WTC11 (cell line): ENCODE results near the gene ARPC1A. TPM values are rescaled to one million over a fixed set of nuclear protein-coding genes. Genes with fewer than 3 reads are reported as not detected.

Experiments used
- ATAC-seq: fragments of 200-7000 bp; cut with Tn5 transposase; 2 replicates; pipeline ENCODE4 v1.10.0; 2021; ENCODE audit warnings: mild to moderate bottlenecking, moderate library complexity
- CTCF ChIA-PET: fragments of 300-600 bp; sonication (Branson Sonifier 250); formaldehyde crosslinking; loops from one replicate; lab custom pipeline; 2021; ENCODE audit warnings: antibody characterized with exemption; lab: Charles Lee
- POLR2A ChIA-PET: fragments of 350-600 bp; sonication (Branson Sonifier 250); formaldehyde crosslinking; loops from one replicate; lab custom pipeline; 2021; ENCODE audit warnings: antibody characterized with exemption; lab: Charles Lee
- DNase-seq: peaks from one replicate; pipeline ENCODE4 v3.0.0; 2021; ENCODE audit warnings: low spot score
- H3K27ac Mint-ChIP-seq: 2 replicates; pipeline ENCODE4 v1.8.0; 2021; ENCODE audit warnings: mixed read lengths
- H3K27me3 Mint-ChIP-seq: 2 replicates; pipeline ENCODE4 v1.8.0; 2021; ENCODE audit warnings: low read depth, mild to moderate bottlenecking, moderate library complexity, mixed read lengths
- H3K36me3 Mint-ChIP-seq: 2 replicates; pipeline ENCODE4 v1.8.0; 2021; ENCODE audit warnings: mixed read lengths
- H3K4me1 Mint-ChIP-seq: 2 replicates; pipeline ENCODE4 v1.8.0; 2022; ENCODE audit warnings: mixed read lengths
- H3K4me3 Mint-ChIP-seq: 2 replicates; pipeline ENCODE4 v1.8.0; 2021; ENCODE audit warnings: mild to moderate bottlenecking, moderate library complexity, mixed read lengths
- H3K9me3 Mint-ChIP-seq: 2 replicates; pipeline ENCODE4 v1.8.0; 2021; ENCODE audit warnings: mixed read lengths
- ATF2 ChIP-seq: sonication (generic); formaldehyde crosslinking; IDR thresholded peaks from 2 replicates; pipeline ENCODE4 v1.8.1; 2022; ENCODE audit warnings: low read depth, missing genetic modification reagents, borderline replicate concordance
- CREB1 ChIP-seq: sonication (generic); formaldehyde crosslinking; IDR thresholded peaks from 2 replicates; pipeline ENCODE4 v1.8.0; 2023; ENCODE audit warnings: mild to moderate bottlenecking, missing genetic modification reagents
- CREM ChIP-seq: sonication (generic); formaldehyde crosslinking; IDR thresholded peaks from 2 replicates; pipeline ENCODE4 v1.8.1; 2022; ENCODE audit warnings: mild to moderate bottlenecking, missing genetic modification reagents, moderate library complexity
- EMX1 ChIP-seq: fragments of 250-450 bp; sonication (Bioruptor Pico); IDR thresholded peaks from 2 replicates; pipeline ENCODE4 v1.8.0; 2021; ENCODE audit warnings: mild to moderate bottlenecking
- ESRRA ChIP-seq: sonication (generic); formaldehyde crosslinking; IDR thresholded peaks from 2 replicates; pipeline ENCODE4 v1.8.1; 2022; ENCODE audit warnings: mild to moderate bottlenecking, missing genetic modification reagents, borderline replicate concordance
- ETV6 ChIP-seq: sonication (generic); formaldehyde crosslinking; IDR thresholded peaks from 2 replicates; pipeline ENCODE4 v1.8.1; 2022; ENCODE audit warnings: mild to moderate bottlenecking, missing genetic modification reagents
- FOXP1 ChIP-seq: sonication (generic); formaldehyde crosslinking; IDR thresholded peaks from 2 replicates; pipeline ENCODE4 v1.8.0; 2022; ENCODE audit warnings: missing genetic modification reagents, mild to moderate bottlenecking, moderate library complexity, borderline replicate concordance
- GTF2I ChIP-seq: fragments of 250-450 bp; sonication (Bioruptor Pico); conservative IDR thresholded peaks from 2 replicates; pipeline ENCODE4 v1.4.0; 2021; ENCODE audit warnings: mild to moderate bottlenecking
- JUN ChIP-seq: sonication (generic); formaldehyde crosslinking; IDR thresholded peaks from 2 replicates; pipeline ENCODE4 v1.8.0; 2023; ENCODE audit warnings: mild to moderate bottlenecking, missing genetic modification reagents
- MAX ChIP-seq: sonication (generic); formaldehyde crosslinking; IDR thresholded peaks from 2 replicates; pipeline ENCODE4 v1.8.0; 2022; ENCODE audit warnings: mild to moderate bottlenecking, missing genetic modification reagents
- NFE2L1 ChIP-seq: sonication (generic); formaldehyde crosslinking; IDR thresholded peaks from 2 replicates; pipeline ENCODE4 v1.8.1; 2023; ENCODE audit warnings: missing genetic modification reagents
- NR2C2 ChIP-seq: sonication (generic); formaldehyde crosslinking; IDR thresholded peaks from 2 replicates; pipeline ENCODE4 v1.8.0; 2022; ENCODE audit warnings: mild to moderate bottlenecking, missing genetic modification reagents
- PRDM15 ChIP-seq: sonication (generic); formaldehyde crosslinking; IDR thresholded peaks from 2 replicates; pipeline ENCODE4 v1.8.0; 2022; ENCODE audit warnings: missing genetic modification reagents
- PRRX2 ChIP-seq: fragments of 250-450 bp; sonication (Bioruptor Pico); IDR thresholded peaks from 2 replicates; pipeline ENCODE4 v1.8.0; 2021; ENCODE audit warnings: mild to moderate bottlenecking
- SP1 ChIP-seq: sonication (generic); formaldehyde crosslinking; conservative IDR thresholded peaks from 2 replicates; pipeline ENCODE4 v1.8.1; 2022; ENCODE audit warnings: missing genetic modification reagents
- STAT6 ChIP-seq: sonication (generic); formaldehyde crosslinking; conservative IDR thresholded peaks from 2 replicates; pipeline ENCODE4 v1.8.1; 2023; ENCODE audit warnings: mild to moderate bottlenecking, low read depth, missing genetic modification reagents, moderate library complexity
- ZBTB21 ChIP-seq: sonication (generic); formaldehyde crosslinking; IDR thresholded peaks from 2 replicates; pipeline ENCODE4 v1.8.1; 2023; ENCODE audit warnings: mild to moderate bottlenecking, missing genetic modification reagents, borderline replicate concordance
- ZBTB43 ChIP-seq: sonication (generic); formaldehyde crosslinking; IDR thresholded peaks from 2 replicates; pipeline ENCODE4 v1.8.1; 2023; ENCODE audit warnings: mild to moderate bottlenecking, missing genetic modification reagents
- ZNF121 ChIP-seq: sonication (generic); formaldehyde crosslinking; IDR thresholded peaks from 2 replicates; pipeline ENCODE4 v1.8.0; 2023; ENCODE audit warnings: missing genetic modification reagents
- ZNF138 ChIP-seq: sonication (generic); formaldehyde crosslinking; conservative IDR thresholded peaks from 2 replicates; pipeline ENCODE4 v1.8.1; 2022; ENCODE audit warnings: mild to moderate bottlenecking, moderate library complexity, missing genetic modification reagents
- ZNF219 ChIP-seq: sonication (generic); formaldehyde crosslinking; IDR thresholded peaks from 2 replicates; pipeline ENCODE4 v1.8.0; 2023; ENCODE audit warnings: missing genetic modification reagents, mild to moderate bottlenecking, borderline replicate concordance
- ZNF232 ChIP-seq: sonication (generic); formaldehyde crosslinking; IDR thresholded peaks from 2 replicates; pipeline ENCODE4 v1.8.0; 2022; ENCODE audit warnings: mild to moderate bottlenecking, missing genetic modification reagents
- ZNF263 ChIP-seq: sonication (generic); formaldehyde crosslinking; IDR thresholded peaks from 2 replicates; pipeline ENCODE4 v1.8.1; 2022; ENCODE audit warnings: low read depth, mild to moderate bottlenecking, moderate library complexity, missing genetic modification reagents
- ZNF512 ChIP-seq: sonication (generic); formaldehyde crosslinking; IDR thresholded peaks from 2 replicates; pipeline ENCODE4 v1.8.1; 2022; ENCODE audit warnings: missing genetic modification reagents, borderline replicate concordance
- ZSCAN18 ChIP-seq: fragments of 250-450 bp; sonication (Bioruptor Pico); IDR thresholded peaks from 2 replicates; pipeline ENCODE4 v2.1.2; 2022; ENCODE audit warnings: mild to moderate bottlenecking, moderate library complexity
- total RNA-seq: library from RNA; stranded (reverse); gene quantifications from 3 replicates; pipeline ENCODE4 v1.2.3, GENCODE V29; 2021

The ARPC1A gene
- total RNA-seq, 1 experiment from 2014 or later: 149 TPM

- ChIA-PET POLR2A (no interaction called here), CTCF (no interaction called here)
- Mint-ChIP-seq H3K27ac (peak overlapping the region; percentile 12; the same call in 1 of the 2 replicates), H3K9me3 (no peaks in the 10 kb centered on the region), H3K4me3 (no peak overlapping the region), H3K4me1 (peaks cover 11% of the 10 kb centered on the region), H3K27me3 (no peaks in the 10 kb centered on the region), H3K36me3 (peaks cover 19% of the 10 kb centered on the region)
- no peak for TF ChIP-seq CREB1 (CRISPR knock-in tag)
- no peak for TF ChIP-seq ZNF263 (CRISPR knock-in tag)
- no peak for TF ChIP-seq CREM
- TF ChIP-seq JUN (CRISPR knock-in tag): no peak
- no peak for TF ChIP-seq SP1 (CRISPR knock-in tag)
- no peak for TF ChIP-seq ZBTB21 (CRISPR knock-in tag)
- TF ChIP-seq ZNF121 (CRISPR knock-in tag): no peak
- TF ChIP-seq ZNF219: no peak
- TF ChIP-seq ATF2 (CRISPR knock-in tag): no peak
- ATAC-seq (no peak), DNase-seq (no peak)
These were observed 57.5 kb downstream of the ARPC1A start for GRCh38 chr7:99383203-99383602.

- H3K27me3 Mint-ChIP-seq: no peaks in the 10 kb centered on the region
- ATAC-seq (no peak), DNase-seq (no peak)
- peaks cover 11% of the 10 kb centered on the region for H3K4me1 Mint-ChIP-seq
- H3K4me3 Mint-ChIP-seq: no peak overlapping the region
- CTCF ChIA-PET: no interaction called here
- no peaks in the 10 kb centered on the region for H3K9me3 Mint-ChIP-seq
- peaks cover 22% of the 10 kb centered on the region for H3K36me3 Mint-ChIP-seq
- no peak overlapping the region for H3K27ac Mint-ChIP-seq
- POLR2A ChIA-PET: no interaction called here
- TF ChIP-seq NR2C2 (CRISPR knock-in tag) (no peak), FOXP1 (CRISPR knock-in tag) (no peak), PRDM15 (CRISPR knock-in tag) (no peak), STAT6 (CRISPR knock-in tag) (no peak), MAX (no peak), GTF2I (no peak), ZSCAN18 (no peak), EMX1 (CRISPR knock-in tag) (no peak), ZBTB43 (CRISPR knock-in tag) (no peak), NFE2L1 (CRISPR knock-in tag) (no peak), PRRX2 (no peak), ETV6 (CRISPR knock-in tag) (no peak), ZNF232 (CRISPR knock-in tag) (no peak), ZNF138 (CRISPR knock-in tag) (no peak), ZNF512 (CRISPR knock-in tag) (no peak), ESRRA (no peak)
These were observed 58.2 kb downstream of the ARPC1A start for GRCh38 chr7:99383791-99384370.
